T-helper 9 cell (primary cell): ENCODE results near the gene NUP210.

ENCODE experiments used
- DNase-seq: peaks from one replicate; pipeline ENCODE4 v3.0.0-alpha.2; 2020

The NUP210 gene

GRCh38 chr3:13286873-13287272, 133.2 kb downstream of the NUP210 start:
- DNase-seq, result no peak

GRCh38 chr3:13285007-13285567, 135.0 kb downstream of the NUP210 start:
- DNase-seq, result no peak

- no peak for DNase-seq
Measured at GRCh38 chr3:13283877-13284264, 136.3 kb downstream of the NUP210 start.

GRCh38 chr3:13282986-13283876, 136.9 kb downstream of the NUP210 start:
- DNase-seq, result no peak

GRCh38 chr3:13282358-13282985, 137.7 kb downstream of the NUP210 start:
- DNase-seq, result no peak

- DNase-seq, result no peak
Measured at GRCh38 chr3:13281507-13282357, 138.4 kb downstream of the NUP210 start.

GRCh38 chr3:13280811-13281506, 139.2 kb downstream of the NUP210 start:
- no peak for DNase-seq

GRCh38 chr3:13280122-13280790, 139.9 kb downstream of the NUP210 start:
- DNase-seq, result no peak

GRCh38 chr3:13279532-13279910, 140.6 kb downstream of the NUP210 start:
- no peak for DNase-seq

- no peak for DNase-seq
Measured at GRCh38 chr3:13278783-13279531, 141.2 kb downstream of the NUP210 start.

GRCh38 chr3:13277860-13278531, 142.1 kb downstream of the NUP210 start:
- DNase-seq, result no peak

GRCh38 chr3:13277196-13277813, 142.8 kb downstream of the NUP210 start:
- no peak for DNase-seq

GRCh38 chr3:13276438-13277195, 143.5 kb downstream of the NUP210 start:
- no peak for DNase-seq

- DNase-seq, result no peak
Measured at GRCh38 chr3:13275376-13276005, 144.6 kb downstream of the NUP210 start.

- DNase-seq, result no peak
Measured at GRCh38 chr3:13274551-13275332, 145.4 kb downstream of the NUP210 start.

- no peak for DNase-seq
Measured at GRCh38 chr3:13274125-13274524, 146.0 kb downstream of the NUP210 start.

- DNase-seq, result no peak
Measured at GRCh38 chr3:13273604-13274105, 146.5 kb downstream of the NUP210 start.
